HG02571 (cell line): ENCODE measurements around the gene NHEJ1.
A peak's percentile ranks its signal among the peaks of the same experiment; 100 is the strongest.

Source experiments
- ATAC-seq: cut with Tn5 transposase; IDR thresholded peaks from one replicate; pipeline ENCODE4 v1.9.1; 2021; ENCODE audit warnings: mild to moderate bottlenecking, moderate library complexity; ENCODE audit not compliant: unreplicated experiment

The NHEJ1 gene

GRCh38 chr2:219060821-219061791, 99.5 kb downstream of the NHEJ1 start, which contains the start of gene IHH:
Gene IHH (minus strand): TSS chr2:219060921. CDS start chr2:219060467, 454 bp downstream.
- ATAC-seq, result no peak

DNA sequence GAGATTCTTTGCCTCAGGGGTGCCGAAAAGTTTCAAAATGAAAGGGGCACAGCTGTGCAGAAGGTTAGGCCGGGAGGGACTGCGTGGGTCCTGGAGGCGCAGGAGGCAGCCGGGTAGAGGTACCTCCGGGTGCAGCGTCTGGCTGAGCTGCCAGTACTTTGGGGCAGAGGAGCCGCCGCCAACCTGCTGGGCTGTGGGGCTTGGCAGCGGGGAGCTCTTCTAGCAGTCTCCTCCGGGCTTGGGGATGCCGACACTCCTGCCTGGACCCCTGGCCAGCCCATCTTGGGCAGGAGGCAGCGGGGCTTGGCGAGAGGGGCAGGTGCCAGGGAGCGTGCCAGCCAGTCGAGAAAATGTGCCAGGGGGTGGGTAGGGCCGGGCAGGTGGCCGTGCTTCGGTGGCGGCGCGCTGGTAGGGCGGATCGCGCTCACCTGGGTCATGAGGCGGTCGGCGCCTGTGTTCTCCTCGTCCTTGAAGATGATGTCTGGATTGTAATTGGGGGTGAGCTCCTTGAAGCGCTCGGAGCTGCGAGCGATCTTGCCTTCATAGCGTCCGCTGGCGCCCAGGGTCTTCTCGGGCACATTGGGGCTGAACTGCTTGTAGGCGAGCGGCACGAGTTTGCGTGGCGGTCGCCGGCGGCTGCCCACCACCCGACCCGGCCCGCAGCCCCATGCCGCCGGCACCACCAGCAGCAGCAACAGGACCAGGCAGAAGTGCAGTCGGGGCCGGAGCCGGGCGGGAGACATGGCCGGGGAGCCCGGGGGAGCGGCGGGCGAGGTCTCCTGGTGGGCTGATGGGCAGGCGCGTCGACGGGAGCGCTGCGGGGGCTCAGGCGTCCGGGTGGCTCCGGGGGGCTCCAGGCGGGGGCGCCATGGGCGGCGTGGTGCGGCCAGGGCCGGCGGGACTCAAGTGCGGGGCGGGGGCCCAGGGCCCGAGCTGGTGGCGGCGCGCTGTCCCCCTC, 100.6 kb downstream of the NHEJ1 start:
- ATAC-seq, result no peak

DNA sequence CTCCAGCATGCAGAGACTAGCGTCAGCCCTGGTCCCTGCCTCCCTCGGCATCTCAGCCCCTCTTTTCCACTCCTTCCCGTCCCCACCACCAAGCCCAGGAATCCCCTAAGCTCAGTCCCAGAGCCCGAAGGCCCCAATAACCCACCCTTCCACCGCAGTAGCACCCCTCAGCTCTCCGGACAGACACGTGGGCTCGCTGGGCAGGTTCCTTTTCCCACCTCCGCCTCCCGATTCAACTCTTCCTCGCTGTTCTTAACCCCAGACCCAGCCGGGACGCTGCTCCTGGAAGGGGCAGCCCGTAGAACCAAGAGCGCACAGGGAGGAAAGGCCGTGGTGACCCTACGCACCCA, 101.3 kb downstream of the NHEJ1 start:
- no peak for ATAC-seq

- no peak for ATAC-seq
Measured at GRCh38 chr2:219058541-219059374, 101.9 kb downstream of the NHEJ1 start.

DNA sequence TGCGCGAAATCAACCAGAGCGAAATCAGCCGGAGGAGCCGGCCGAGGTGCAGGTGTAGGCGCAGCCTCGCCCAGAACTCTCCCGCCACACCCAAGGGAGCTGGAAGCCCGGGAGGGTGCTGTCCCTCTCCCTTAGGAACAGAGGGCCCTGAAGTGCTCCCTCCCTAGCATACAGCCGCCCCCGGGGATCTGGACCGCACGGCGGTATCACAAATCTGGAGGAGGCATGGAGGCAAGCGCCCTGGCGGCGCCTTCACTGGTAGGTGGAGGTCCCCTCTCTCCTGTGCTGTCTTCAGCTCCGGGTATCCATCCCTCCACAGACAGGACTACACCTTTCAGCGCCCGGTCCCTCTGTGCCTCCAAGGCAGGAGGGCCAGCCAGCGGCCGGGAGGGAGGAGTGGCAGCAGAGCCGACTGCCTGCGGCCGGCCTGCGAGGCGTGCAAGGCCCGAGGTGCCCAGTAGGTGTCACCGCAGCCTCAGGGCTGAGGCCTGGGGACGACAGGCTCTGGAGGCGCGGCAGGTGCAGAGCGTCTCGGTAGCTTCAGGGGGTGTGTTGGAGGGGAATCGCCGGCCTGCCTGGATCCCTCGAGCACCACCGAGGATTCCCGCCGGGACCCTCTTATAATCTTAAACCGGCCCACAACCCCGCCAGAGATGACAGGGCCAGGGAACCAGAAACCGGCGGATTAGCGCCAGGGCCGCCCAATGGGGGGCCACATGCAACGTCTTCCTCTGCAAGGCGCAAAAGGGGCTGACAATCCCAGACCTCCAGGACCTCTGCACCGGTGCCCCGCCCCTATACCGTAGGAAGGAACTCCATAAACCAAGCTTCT, 102.7 kb downstream of the NHEJ1 start:
- ATAC-seq, result peak; percentile 91

- no peak for ATAC-seq
Measured at GRCh38 chr2:219056896-219057708, 103.5 kb downstream of the NHEJ1 start.

DNA sequence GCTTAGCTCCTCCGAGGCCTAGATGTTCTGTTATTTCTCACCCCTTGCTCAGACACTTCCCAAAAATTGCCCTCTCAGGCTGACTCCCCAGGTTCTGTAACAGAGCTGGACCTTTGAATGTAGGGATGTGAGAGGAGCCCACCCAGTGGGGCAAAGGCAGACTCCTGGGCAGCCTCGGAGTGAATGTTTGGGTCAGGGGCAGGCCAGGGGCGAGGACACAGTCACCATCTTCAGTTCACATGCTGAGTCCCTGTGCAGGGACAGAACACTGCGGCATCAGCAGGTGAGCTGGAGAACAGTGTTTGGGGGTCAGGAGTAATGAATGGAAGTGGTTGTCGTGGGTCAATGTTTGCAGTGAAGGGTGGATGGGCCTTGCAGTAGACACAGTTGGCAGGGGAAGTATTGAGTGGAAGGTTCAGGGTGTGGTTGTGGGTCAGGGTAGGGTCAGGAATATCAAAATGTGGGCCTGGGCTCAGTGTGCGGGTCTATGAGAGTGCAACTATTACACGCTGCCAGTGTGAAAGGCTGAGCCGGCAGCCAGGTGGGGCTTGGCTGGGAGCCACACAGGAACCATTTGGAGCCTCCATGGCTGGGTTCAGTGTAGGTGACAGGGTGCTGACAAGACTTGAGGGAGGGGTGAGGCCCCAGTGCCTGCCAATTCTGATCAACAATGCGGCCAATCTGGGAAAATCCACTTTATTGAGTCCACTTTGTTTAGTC, 104.3 kb downstream of the NHEJ1 start:
- ATAC-seq, result no peak

GRCh38 chr2:219054956-219055903, 105.4 kb downstream of the NHEJ1 start:
- no peak for ATAC-seq

GRCh38 chr2:219049282-219049681, 111.3 kb downstream of the NHEJ1 start:
- no peak for ATAC-seq

DNA sequence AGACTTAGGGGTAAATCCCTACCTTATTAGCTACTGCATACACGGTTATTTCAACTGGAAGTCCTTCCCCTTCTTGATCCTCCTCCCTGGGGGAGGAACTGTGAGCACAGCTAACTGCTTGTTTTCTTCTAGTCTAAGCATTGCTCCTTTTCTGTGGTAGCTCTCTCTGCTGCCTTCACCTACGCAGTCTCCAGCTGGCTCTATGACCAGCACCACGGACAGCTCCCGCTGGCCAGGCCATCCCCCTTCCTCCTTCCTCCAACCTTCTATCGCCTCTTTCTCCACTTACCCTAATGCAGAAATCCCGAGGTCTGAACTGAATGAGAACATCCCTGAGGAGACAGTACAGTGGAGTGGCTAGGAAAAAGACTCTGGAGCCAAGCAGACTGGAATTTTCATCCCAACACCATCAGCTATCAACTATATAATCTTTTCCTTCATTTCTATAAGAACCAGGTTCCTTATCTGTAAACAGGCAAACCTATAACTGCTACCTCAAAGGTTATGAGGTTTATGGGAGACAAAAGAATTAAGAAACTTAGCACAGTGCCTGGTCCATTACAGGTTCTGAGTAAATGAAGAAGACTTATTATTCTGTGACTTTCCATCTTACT, 114.6 kb downstream of the NHEJ1 start:
- ATAC-seq, result no peak

GRCh38 chr2:219042750-219043149, 117.9 kb downstream of the NHEJ1 start:
- no peak for ATAC-seq

- ATAC-seq, result no peak
Measured at GRCh38 chr2:219042157-219042556, 118.5 kb downstream of the NHEJ1 start.

DNA sequence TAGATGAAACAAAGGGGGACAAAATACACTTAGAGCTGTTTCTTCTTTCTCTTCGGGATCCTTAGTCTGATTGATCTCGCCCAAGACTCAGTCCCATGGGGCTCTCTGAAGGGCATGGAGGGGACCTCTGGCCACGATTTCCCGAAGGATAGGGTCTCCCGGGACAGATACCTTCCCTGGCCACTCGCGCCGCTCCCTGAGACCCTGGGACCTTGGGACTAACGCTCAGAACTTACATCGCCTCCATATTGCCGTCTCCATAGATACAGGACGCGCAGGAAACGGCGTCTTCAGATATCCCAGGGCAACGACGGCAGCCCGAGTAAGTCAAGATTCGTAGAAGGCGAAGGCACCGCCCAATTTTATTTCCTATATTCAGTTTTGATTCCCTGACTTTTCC, 119.4 kb downstream of the NHEJ1 start, which contains the start of gene CFAP65:
CFAP65 (minus strand) TSS at position 265 of the 400 bp plus-strand sequence. CDS start 2,468 bp downstream, outside the sequence.
- ATAC-seq, result no peak

GRCh38 chr2:219038600-219038999, 122.0 kb downstream of the NHEJ1 start:
- no peak for ATAC-seq

- no peak for ATAC-seq
Measured at GRCh38 chr2:219037783-219038499, 122.7 kb downstream of the NHEJ1 start.

- ATAC-seq, result no peak
Measured at GRCh38 chr2:219035942-219036341, 124.7 kb downstream of the NHEJ1 start.
